K562 (cell line): ENCODE data around the gene ACAP3. TPM values are rescaled to one million over a fixed set of nuclear protein-coding genes. Genes with fewer than 3 reads are reported as not detected.

Experiments
- CREB1 ChIP-seq, 2 experiments: sonication (generic) in 1 of 2; formaldehyde crosslinking in 1 of 2; IDR thresholded peaks; 2 replicates each; pipeline versions ENCODE4 v1.6.1 to v1.8.0; 2012 to 2022; ENCODE audit warnings: inconsistent platforms in 1 of 2, mild to moderate bottlenecking in 1 of 2, missing genetic modification reagents in 1 of 2, moderate library complexity in 1 of 2
- ESRRA ChIP-seq: fragments of 450-650 bp; IDR thresholded peaks from 2 replicates; pipeline ENCODE4 v1.6.1; 2014; ENCODE audit warnings: low read depth, mild to moderate bottlenecking, moderate library complexity, borderline replicate concordance
- FOXP1 ChIP-seq: sonication (generic); formaldehyde crosslinking; IDR thresholded peaks from 2 replicates; pipeline ENCODE4 v1.8.0; 2022; ENCODE audit warnings: mild to moderate bottlenecking, missing genetic modification reagents
- HDAC1 ChIP-seq, 2 experiments: fragments of 450-650 bp; IDR thresholded peaks; 2 replicates each; pipeline ENCODE4 v1.6.1; 2016 to 2017; ENCODE audit warnings: inconsistent platforms in 1 of 2, mild to moderate bottlenecking in 1 of 2, moderate library complexity in 1 of 2
- IRF2 ChIP-seq: sonication (generic); formaldehyde crosslinking; IDR thresholded peaks from 2 replicates; pipeline ENCODE4 v1.8.1; 2022; ENCODE audit warnings: mild to moderate bottlenecking, missing genetic modification reagents
- MYC ChIP-seq, 2 experiments: fragments of 250-450 bp in 1 of 2; sonication (Bioruptor Pico) in 1 of 2; IDR thresholded peaks; 2 replicates each; pipeline versions ENCODE4 v1.5.1 to v1.6.1; 2012 to 2021; ENCODE audit warnings: low read depth in 2 of 2, borderline replicate concordance in 1 of 2, improper control_type of control experiment in 1 of 2, low read length in 1 of 2, mild to moderate bottlenecking in 1 of 2, moderate library complexity in 1 of 2
- SMARCB1 ChIP-seq: IDR thresholded peaks from 2 replicates; pipeline ENCODE4 v1.6.1; 2011; ENCODE audit warnings: improper control_type of control experiment, low read depth; ENCODE audit not compliant: insufficient read length
- ZFX ChIP-seq: sonication (generic); formaldehyde crosslinking; IDR thresholded peaks from 2 replicates; pipeline ENCODE4 v1.8.0; 2022; ENCODE audit warnings: mild to moderate bottlenecking, missing genetic modification reagents, moderate library complexity
- ZNF175 ChIP-seq: fragments of 200-800 bp; sonication (Bioruptor generic); IDR thresholded peaks from 2 replicates; pipeline ENCODE4 v1.6.1; 2016; ENCODE audit warnings: low read depth, mild to moderate bottlenecking, missing genetic modification characterization, missing compliant biosample characterization
- ZNF232 ChIP-seq: sonication (generic); formaldehyde crosslinking; IDR thresholded peaks from 2 replicates; pipeline ENCODE4 v1.8.0; 2022; ENCODE audit warnings: mild to moderate bottlenecking, missing genetic modification reagents
- ZNF311 ChIP-seq: fragments of 250-450 bp; sonication (Bioruptor Pico); IDR thresholded peaks from 2 replicates; pipeline ENCODE4 v1.4.0; 2020; ENCODE audit warnings: mild to moderate bottlenecking, moderate library complexity
- polyA plus RNA-seq, 8 experiments: library from polyadenylated mRNA; depleted of rRNA in 4 of 8; stranded (reverse) in 5 of 8; unstranded in 3 of 8; fragments of >200 nt; fragmentation: Nextera tagmentation in 2 of 8; fragmentation: Illumina TruSeq in 1 of 8; extraction: Ambion mirVana in 2 of 8; extraction: Trizol in 1 of 8; gene quantifications; 2 replicates each; pipeline versions ENCODE4 v1.2.1 to v1.2.3, GENCODE V29; 2011 to 2014; ENCODE audit warnings: inconsistent platforms in 1 of 8, missing spikeins in 1 of 8
- total RNA-seq, 7 experiments: library from RNA; depleted of rRNA in 6 of 7; stranded (reverse); fragments of >200 nt in 6 of 7; fragmentation: Illumina TruSeq in 2 of 7; extraction: Trizol in 2 of 7; gene quantifications; 2 replicates each; pipeline versions ENCODE4 v1.2.1 to v1.2.3, GENCODE V29; 2011 to 2021; ENCODE audit warnings: low replicate concordance in 1 of 7
- TF ChIP-seq, protein P1 (sequence below): fragments of 250-450 bp; sonication (Bioruptor Pico); IDR thresholded peaks from 2 replicates; pipeline ENCODE4 v1.5.0; 2021
- TF ChIP-seq, protein P2 (sequence below): conservative IDR thresholded peaks from 2 replicates; pipeline ENCODE4 v1.6.1; 2011; ENCODE audit warnings: low read depth, mild to moderate bottlenecking, low read length; ENCODE audit not compliant: control insufficient read depth
- TF ChIP-seq, protein P3 (sequence below), 2 experiments: IDR thresholded peaks; 2 replicates each; pipeline ENCODE4 v1.6.1; 2012; ENCODE audit warnings: improper control_type of control experiment in 2 of 2, low read depth in 2 of 2, low read length in 2 of 2, borderline replicate concordance in 1 of 2
- TF ChIP-seq, protein P4 (sequence below): sonication (generic); formaldehyde crosslinking; IDR thresholded peaks from 2 replicates; pipeline ENCODE4 v1.5.0; 2020; ENCODE audit warnings: missing genetic modification reagents
- TF ChIP-seq, protein P5 (sequence below): fragments of 250-450 bp; sonication (Bioruptor Pico); IDR thresholded peaks from 2 replicates; pipeline ENCODE4 v1.9.0; 2021; ENCODE audit warnings: mild to moderate bottlenecking, inconsistent platforms
- TF ChIP-seq, protein P6 (sequence below): fragments of 450-650 bp; formaldehyde crosslinking; IDR thresholded peaks from 2 replicates; pipeline ENCODE4 v1.4.0; 2020; ENCODE audit warnings: mild to moderate bottlenecking, mixed read lengths

Gene ACAP3
- total and polyA plus RNA-seq, 9 of the 15 experiments (the other 6 are each of a cell fraction or from before 2014, with no cell fraction given), result 0.01 to 49.0 (median 12.0) TPM

DNA sequence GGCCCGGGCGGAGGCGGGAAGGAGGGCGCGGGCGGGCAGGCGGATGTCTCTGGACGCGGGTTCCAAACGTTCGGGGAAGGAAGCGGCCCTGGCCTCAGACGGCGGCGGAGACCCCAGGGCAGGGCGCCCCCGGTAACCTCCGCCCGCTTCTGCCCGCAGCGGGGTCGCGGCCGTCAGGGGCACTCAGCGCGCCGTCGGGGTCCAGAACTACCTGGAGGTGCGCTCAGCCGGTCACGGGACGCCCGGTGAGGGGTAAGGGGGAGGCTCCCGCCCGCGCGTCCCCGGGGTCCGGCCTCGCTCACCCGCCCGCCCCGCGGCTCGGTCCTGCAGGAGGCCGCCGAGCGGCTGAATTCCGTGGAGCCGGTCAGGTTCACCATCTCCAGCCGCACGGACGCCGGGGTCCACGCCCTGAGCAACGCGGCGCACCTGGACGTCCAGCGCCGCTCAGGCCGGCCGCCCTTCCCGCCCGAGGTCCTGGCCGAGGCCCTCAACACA, 1.1 kb upstream of the ACAP3 start (continued):
- TF ChIP-seq, protein P1, sequence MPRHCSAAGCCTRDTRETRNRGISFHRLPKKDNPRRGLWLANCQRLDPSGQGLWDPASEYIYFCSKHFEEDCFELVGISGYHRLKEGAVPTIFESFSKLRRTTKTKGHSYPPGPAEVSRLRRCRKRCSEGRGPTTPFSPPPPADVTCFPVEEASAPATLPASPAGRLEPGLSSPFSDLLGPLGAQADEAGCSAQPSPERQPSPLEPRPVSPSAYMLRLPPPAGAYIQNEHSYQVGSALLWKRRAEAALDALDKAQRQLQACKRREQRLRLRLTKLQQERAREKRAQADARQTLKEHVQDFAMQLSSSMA (CRISPR knock-in tag), result no peak
- TF ChIP-seq, protein P2, sequence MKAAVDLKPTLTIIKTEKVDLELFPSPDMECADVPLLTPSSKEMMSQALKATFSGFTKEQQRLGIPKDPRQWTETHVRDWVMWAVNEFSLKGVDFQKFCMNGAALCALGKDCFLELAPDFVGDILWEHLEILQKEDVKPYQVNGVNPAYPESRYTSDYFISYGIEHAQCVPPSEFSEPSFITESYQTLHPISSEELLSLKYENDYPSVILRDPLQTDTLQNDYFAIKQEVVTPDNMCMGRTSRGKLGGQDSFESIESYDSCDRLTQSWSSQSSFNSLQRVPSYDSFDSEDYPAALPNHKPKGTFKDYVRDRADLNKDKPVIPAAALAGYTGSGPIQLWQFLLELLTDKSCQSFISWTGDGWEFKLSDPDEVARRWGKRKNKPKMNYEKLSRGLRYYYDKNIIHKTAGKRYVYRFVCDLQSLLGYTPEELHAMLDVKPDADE, result peak; percentile 9; the same call in 1 of the 2 replicates
- no peak for TF ChIP-seq ESRRA
- TF ChIP-seq, protein P3, sequence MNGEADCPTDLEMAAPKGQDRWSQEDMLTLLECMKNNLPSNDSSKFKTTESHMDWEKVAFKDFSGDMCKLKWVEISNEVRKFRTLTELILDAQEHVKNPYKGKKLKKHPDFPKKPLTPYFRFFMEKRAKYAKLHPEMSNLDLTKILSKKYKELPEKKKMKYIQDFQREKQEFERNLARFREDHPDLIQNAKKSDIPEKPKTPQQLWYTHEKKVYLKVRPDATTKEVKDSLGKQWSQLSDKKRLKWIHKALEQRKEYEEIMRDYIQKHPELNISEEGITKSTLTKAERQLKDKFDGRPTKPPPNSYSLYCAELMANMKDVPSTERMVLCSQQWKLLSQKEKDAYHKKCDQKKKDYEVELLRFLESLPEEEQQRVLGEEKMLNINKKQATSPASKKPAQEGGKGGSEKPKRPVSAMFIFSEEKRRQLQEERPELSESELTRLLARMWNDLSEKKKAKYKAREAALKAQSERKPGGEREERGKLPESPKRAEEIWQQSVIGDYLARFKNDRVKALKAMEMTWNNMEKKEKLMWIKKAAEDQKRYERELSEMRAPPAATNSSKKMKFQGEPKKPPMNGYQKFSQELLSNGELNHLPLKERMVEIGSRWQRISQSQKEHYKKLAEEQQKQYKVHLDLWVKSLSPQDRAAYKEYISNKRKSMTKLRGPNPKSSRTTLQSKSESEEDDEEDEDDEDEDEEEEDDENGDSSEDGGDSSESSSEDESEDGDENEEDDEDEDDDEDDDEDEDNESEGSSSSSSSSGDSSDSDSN (IDR thresholded peaks at IDR 0.05; ENCODE audit: borderline replicate concordance in 1 of 2, low read depth in 2 of 2, low read length in 2 of 2), result peak in 1 of 2 experiments; percentile 74; a peak in 1 of 4 replicates
- no peak for TF ChIP-seq SMARCB1
- TF ChIP-seq FOXP1, result peak; percentile 58
- peak in 1 of 2 experiments; percentile 9; a peak in 2 of 4 replicates for TF ChIP-seq HDAC1 (IDR thresholded peaks at IDR 0.05)
- no peak for TF ChIP-seq CREB1 (IDR thresholded peaks at IDR 0.05)
- TF ChIP-seq CREB1 (CRISPR knock-in tag; IDR thresholded peaks at IDR 0.05), result peak; percentile 6; the same call in 1 of the 2 replicates
- no peak for TF ChIP-seq MYC (IDR thresholded peaks at IDR 0.05; ENCODE audit: low read depth, low read length)
- TF ChIP-seq MYC (CRISPR knock-in tag; IDR thresholded peaks at IDR 0.05; ENCODE audit: borderline replicate concordance, low read depth), result no peak
- TF ChIP-seq, protein P4, sequence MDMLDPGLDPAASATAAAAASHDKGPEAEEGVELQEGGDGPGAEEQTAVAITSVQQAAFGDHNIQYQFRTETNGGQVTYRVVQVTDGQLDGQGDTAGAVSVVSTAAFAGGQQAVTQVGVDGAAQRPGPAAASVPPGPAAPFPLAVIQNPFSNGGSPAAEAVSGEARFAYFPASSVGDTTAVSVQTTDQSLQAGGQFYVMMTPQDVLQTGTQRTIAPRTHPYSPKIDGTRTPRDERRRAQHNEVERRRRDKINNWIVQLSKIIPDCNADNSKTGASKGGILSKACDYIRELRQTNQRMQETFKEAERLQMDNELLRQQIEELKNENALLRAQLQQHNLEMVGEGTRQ (CRISPR knock-in tag), result 0 out of 2 replicates have a peak, but pooled peaks have one; percentile 14
- TF ChIP-seq ZNF232, result peak; percentile 19; the same call in 1 of the 2 replicates
- TF ChIP-seq IRF2 (CRISPR knock-in tag), result peak; percentile 74; the same call in 1 of the 2 replicates
- TF ChIP-seq ZNF175 (CRISPR knock-in tag), result no peak
- TF ChIP-seq, protein P5, sequence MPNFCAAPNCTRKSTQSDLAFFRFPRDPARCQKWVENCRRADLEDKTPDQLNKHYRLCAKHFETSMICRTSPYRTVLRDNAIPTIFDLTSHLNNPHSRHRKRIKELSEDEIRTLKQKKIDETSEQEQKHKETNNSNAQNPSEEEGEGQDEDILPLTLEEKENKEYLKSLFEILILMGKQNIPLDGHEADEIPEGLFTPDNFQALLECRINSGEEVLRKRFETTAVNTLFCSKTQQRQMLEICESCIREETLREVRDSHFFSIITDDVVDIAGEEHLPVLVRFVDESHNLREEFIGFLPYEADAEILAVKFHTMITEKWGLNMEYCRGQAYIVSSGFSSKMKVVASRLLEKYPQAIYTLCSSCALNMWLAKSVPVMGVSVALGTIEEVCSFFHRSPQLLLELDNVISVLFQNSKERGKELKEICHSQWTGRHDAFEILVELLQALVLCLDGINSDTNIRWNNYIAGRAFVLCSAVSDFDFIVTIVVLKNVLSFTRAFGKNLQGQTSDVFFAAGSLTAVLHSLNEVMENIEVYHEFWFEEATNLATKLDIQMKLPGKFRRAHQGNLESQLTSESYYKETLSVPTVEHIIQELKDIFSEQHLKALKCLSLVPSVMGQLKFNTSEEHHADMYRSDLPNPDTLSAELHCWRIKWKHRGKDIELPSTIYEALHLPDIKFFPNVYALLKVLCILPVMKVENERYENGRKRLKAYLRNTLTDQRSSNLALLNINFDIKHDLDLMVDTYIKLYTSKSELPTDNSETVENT (CRISPR knock-in tag), result 0 out of 2 replicates have a peak, but pooled peaks have one; percentile 6
- TF ChIP-seq ZFX (CRISPR knock-in tag), result 0 out of 2 replicates have a peak, but pooled peaks have one; percentile 9
- TF ChIP-seq ZNF311 (CRISPR knock-in tag), result no peak
- TF ChIP-seq, protein P6, sequence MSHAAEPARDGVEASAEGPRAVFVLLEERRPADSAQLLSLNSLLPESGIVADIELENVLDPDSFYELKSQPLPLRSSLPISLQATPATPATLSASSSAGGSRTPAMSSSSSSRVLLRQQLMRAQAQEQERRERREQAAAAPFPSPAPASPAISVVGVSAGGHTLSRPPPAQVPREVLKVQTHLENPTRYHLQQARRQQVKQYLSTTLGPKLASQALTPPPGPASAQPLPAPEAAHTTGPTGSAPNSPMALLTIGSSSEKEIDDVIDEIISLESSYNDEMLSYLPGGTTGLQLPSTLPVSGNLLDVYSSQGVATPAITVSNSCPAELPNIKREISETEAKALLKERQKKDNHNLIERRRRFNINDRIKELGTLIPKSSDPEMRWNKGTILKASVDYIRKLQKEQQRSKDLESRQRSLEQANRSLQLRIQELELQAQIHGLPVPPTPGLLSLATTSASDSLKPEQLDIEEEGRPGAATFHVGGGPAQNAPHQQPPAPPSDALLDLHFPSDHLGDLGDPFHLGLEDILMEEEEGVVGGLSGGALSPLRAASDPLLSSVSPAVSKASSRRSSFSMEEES (CRISPR knock-in tag), result no peak
